Mammary epithelial cell (primary cell): ENCODE data around the gene ABCG1.

Experiments
- EZH2 ChIP-seq: IDR thresholded peaks from 2 replicates; pipeline ENCODE4 v1.6.1; 2012; ENCODE audit warnings: low read length, inconsistent platforms, borderline replicate concordance
- TF ChIP-seq, protein P1 (sequence below), 2 donors: IDR thresholded peaks in 1 of 2; conservative IDR thresholded peaks in 1 of 2; 2 replicates each; pipeline ENCODE4 v1.5.1; 2011 to 2012; ENCODE audit warnings: inconsistent platforms in 2 of 2, low read length in 2 of 2, mild to moderate bottlenecking in 2 of 2, control low read depth in 1 of 2, low read depth in 1 of 2; ENCODE audit not compliant: insufficient read depth in 1 of 2; ENCODE audit errors: extremely low read depth in 1 of 2

DNA sequence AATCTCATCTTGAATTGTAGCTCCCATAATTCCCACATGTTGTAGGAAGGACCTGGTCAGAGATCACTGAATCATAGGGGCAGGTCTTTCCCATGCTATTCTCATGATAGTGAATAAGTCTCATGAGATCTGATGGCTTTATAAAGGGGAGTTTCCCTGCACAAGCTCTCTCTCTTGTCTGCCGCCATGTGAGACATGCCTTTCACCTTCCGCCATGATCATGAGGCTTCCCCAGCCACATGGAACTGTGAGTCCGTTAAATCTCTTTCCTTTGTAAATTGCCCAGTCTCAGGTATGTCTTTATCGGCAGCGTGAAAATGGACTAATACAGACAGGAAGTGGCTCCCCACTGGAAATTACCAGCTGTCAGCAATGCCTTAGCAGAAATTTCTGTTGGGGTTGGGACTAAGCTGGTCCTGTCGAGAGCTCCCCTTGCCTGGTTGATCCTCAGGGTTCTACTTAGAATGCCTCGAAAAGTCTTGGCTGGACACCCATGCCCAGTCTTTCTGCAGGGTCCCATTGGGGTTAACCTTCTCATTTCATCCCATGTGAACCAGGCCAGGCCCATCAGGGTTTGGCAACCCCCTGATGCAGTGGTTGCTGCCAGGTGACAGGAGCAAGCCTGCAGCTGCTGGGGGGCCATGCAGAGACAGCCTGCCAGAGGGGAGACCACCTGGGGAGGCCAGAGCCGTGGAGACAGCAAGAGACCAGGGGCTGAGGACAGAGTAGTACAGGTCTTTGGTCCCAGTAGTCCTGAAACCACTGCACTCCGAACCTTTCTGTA is 2.8 kb upstream of the ABCG1 start:
- TF ChIP-seq, protein P1, sequence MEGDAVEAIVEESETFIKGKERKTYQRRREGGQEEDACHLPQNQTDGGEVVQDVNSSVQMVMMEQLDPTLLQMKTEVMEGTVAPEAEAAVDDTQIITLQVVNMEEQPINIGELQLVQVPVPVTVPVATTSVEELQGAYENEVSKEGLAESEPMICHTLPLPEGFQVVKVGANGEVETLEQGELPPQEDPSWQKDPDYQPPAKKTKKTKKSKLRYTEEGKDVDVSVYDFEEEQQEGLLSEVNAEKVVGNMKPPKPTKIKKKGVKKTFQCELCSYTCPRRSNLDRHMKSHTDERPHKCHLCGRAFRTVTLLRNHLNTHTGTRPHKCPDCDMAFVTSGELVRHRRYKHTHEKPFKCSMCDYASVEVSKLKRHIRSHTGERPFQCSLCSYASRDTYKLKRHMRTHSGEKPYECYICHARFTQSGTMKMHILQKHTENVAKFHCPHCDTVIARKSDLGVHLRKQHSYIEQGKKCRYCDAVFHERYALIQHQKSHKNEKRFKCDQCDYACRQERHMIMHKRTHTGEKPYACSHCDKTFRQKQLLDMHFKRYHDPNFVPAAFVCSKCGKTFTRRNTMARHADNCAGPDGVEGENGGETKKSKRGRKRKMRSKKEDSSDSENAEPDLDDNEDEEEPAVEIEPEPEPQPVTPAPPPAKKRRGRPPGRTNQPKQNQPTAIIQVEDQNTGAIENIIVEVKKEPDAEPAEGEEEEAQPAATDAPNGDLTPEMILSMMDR (conservative IDR thresholded peaks at IDR 0.05 in 1 of 2, IDR thresholded peaks at IDR 0.05 in 1 of 2; ENCODE audit: extremely low read depth in 1 of 2, insufficient read depth in 1 of 2, low read depth in 1 of 2, low read length in 2 of 2): no peak
- TF ChIP-seq EZH2: no peak
